ENCODE measurements around the gene CTXN2. TPM values are rescaled to one million over a fixed set of nuclear protein-coding genes. Genes with fewer than 3 reads are reported as not detected.

The CTXN2 gene
- total and polyA plus RNA-seq, 8 donors, result 0.06 to 0.73 (median 0.12) TPM; not detected in 4

GRCh38 chr15:48230498-48230897, 39.0 kb downstream of the CTXN2 start:
- no peak for FAIRE-seq

GRCh38 chr15:48233246-48233645, 41.8 kb downstream of the CTXN2 start:
- no peaks in the 10 kb centered on the region for H3K27me3 ChIP-seq
- TF ChIP-seq CTCF (IDR thresholded peaks at IDR 0.05), result no peak
- FAIRE-seq (no peak), DNase-seq (no peak), ATAC-seq (no peak)
- no peak overlapping the region for H3K4me3 ChIP-seq
- intact Hi-C loops (cut with DNase I), result no loop called here
- no peaks in the 10 kb centered on the region for H3K9me3 ChIP-seq
- H3K4me1 ChIP-seq, result no peaks in the 10 kb centered on the region
- no peaks in the 10 kb centered on the region for H3K36me3 ChIP-seq
- H3K27ac ChIP-seq, result no peak overlapping the region

More at GRCh38 chr15:48230498-48230897, 39.0 kb downstream of the CTXN2 start:
- H3K4me1 ChIP-seq, result no peaks in the 10 kb centered on the region
- H3K4me3 ChIP-seq, result no peak overlapping the region
- no peak overlapping the region for H3K27ac ChIP-seq
- no peaks in the 10 kb centered on the region for H3K27me3 ChIP-seq
- ATAC-seq (no peak), DNase-seq (no peak)
- H3K9me3 ChIP-seq, result no peaks in the 10 kb centered on the region
- WGBS, 2 donors, result 69 to 74% methylated on average over 5 of the region's 5 CpGs
- intact Hi-C loops (cut with DNase I), result no loop called here
- no peaks in the 10 kb centered on the region for H3K36me3 ChIP-seq
- TF ChIP-seq CTCF (IDR thresholded peaks at IDR 0.05), result no peak

GRCh38 chr15:48239334-48239733, 47.9 kb downstream of the CTXN2 start:
- Histone ChIP-seq H3K4me3 (no peak overlapping the region), H3K27me3 (no peaks in the 10 kb centered on the region), H3K4me1 (no peaks in the 10 kb centered on the region), H3K27ac (no peak overlapping the region), H3K36me3 (no peaks in the 10 kb centered on the region), H3K9me3 (no peaks in the 10 kb centered on the region)
- DNase-seq (no peak), FAIRE-seq (no peak), ATAC-seq (no peak)
- no peak for TF ChIP-seq CTCF (IDR thresholded peaks at IDR 0.05)
- intact Hi-C loops (cut with DNase I), result no loop called here
- 82 to 88% methylated on average over 4 of the region's 4 CpGs for WGBS, 2 donors

- H3K4me1 ChIP-seq, result no peaks in the 10 kb centered on the region
- intact Hi-C loops (cut with DNase I), result loop anchor here in 1 of 3 donors (10.0 kb wide), 1 partner anchor 1047 kb away; no protein-coding TSS in a partner anchor
- no peak overlapping the region for H3K27ac ChIP-seq
- no peaks in the 10 kb centered on the region for H3K27me3 ChIP-seq
- no peak overlapping the region for H3K4me3 ChIP-seq
- DNase-seq (no peak), FAIRE-seq (no peak), ATAC-seq (no peak)
- H3K36me3 ChIP-seq, result no peaks in the 10 kb centered on the region
- no peak for TF ChIP-seq CTCF (IDR thresholded peaks at IDR 0.05)
- H3K9me3 ChIP-seq, result no peaks in the 10 kb centered on the region
Measured at GRCh38 chr15:48242015-48242414, 50.5 kb downstream of the CTXN2 start.

- Histone ChIP-seq H3K4me1 (no peaks in the 10 kb centered on the region), H3K4me3 (no peak overlapping the region), H3K36me3 (no peaks in the 10 kb centered on the region), H3K9me3 (no peaks in the 10 kb centered on the region), H3K27ac (no peak overlapping the region), H3K27me3 (no peaks in the 10 kb centered on the region)
- DNase-seq (no peak), ATAC-seq (no peak), FAIRE-seq (no peak)
- intact Hi-C loops (cut with DNase I), result loop anchor here in 1 of 3 donors (10.0 kb wide), 1 partner anchor 1048 kb away; no protein-coding TSS in a partner anchor
- no peak for TF ChIP-seq CTCF (IDR thresholded peaks at IDR 0.05)
- 72 to 87% methylated on average over 4 of the region's 4 CpGs for WGBS, 2 donors
Measured at GRCh38 chr15:48242535-48242934, 51.1 kb downstream of the CTXN2 start.
